ENCODE data around the gene ZNF771. TPM values are rescaled to one million over a fixed set of nuclear protein-coding genes. Genes with fewer than 3 reads are reported as not detected.

The ZNF771 gene
- total and polyA plus RNA-seq, 8 donors = 1.2 to 28.7 (median 6.6) TPM

DNA sequence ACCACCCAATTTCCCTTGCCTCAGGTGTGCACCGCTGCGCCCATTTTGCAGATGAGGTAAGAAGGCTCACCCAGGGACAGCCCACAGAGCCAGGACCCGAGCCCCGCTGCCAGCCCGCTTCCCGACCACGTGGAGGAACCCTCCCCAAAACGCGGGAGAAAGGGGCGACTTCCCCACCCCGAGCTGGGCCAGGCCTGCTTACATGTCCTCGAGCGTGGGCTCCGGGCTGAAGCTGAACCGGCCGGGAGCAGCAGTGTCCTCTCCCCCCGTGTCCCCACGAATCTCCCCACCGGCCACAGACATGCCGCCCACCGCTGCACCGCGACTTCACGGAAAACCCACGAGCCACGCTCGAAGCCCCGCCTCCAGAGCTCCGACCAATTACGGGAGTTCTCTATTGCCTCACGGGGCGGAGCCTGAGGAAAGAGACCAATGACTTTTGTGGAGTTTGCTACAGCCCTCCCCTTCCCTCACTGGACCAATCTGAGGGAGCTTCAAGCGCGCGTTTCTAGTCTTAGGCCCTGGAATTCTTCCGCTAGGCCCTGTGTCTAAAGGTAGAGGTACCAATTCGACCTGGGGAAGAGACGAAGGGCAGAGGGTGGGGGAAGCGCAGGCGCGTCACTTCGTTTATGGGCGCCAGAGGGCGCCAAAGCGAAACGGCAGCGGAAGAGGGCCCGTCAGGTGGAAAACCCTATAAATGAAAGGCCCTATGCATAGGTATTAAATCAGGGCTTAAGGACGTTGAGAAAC lies 22.4 kb downstream of the ZNF771 start, which contains the start of gene DCTPP1:
Gene DCTPP1 (minus strand): TSS at position 353 of the 750 bp plus-strand sequence. CDS start 50 bp downstream, at position 303.
- peak within 1 kb of the TSS; percentile 69 to 82 (median 74) for H3K4me3 ChIP-seq
- TF ChIP-seq POLR2A (IDR thresholded peaks at IDR 0.05) = no peak
- no peak for TF ChIP-seq EP300 (IDR thresholded peaks at IDR 0.05)
- peak in 6 of 7 experiments; percentile 29 to 96 (median 76) for TF ChIP-seq CTCF (IDR thresholded peaks at IDR 0.05)
- peak in 2 of 3 donors; percentile 62 to 88 for TF ChIP-seq POLR2AphosphoS5 (IDR thresholded peaks at IDR 0.05)

GRCh38 chr16:30430428-30430970 lies 23.1 kb downstream of the ZNF771 start:
- Histone ChIP-seq H3K36me3 (peaks cover 0 to 18% (median 16%) of the 10 kb centered on the region in 4 donors), H3K9me3 (no peaks in the 10 kb centered on the region), H3K27me3 (no peaks in the 10 kb centered on the region), H3K4me1 (peaks cover 9 to 25% (median 25%) of the 10 kb centered on the region in 4 donors), H3K27ac (peak overlapping the region; percentile 25 to 90 (median 85)), H3K4me3 (peak overlapping the region; percentile 69 to 82 (median 74))
- TF ChIP-seq EP300 (IDR thresholded peaks at IDR 0.05) = no peak
- TF ChIP-seq POLR2AphosphoS5 (IDR thresholded peaks at IDR 0.05) = no peak
- TF ChIP-seq CTCF (IDR thresholded peaks at IDR 0.05) = peak in 2 of 7 experiments; percentile 4 to 45
- no peak for TF ChIP-seq POLR2A (IDR thresholded peaks at IDR 0.05)
- 52 to 57% (median 55%) methylated on average over 15 to 19 of the region's 19 CpGs for WGBS, 5 donors
- intact Hi-C loops (cut with DNase I; ENCODE audit: low total_unique reads) = loop anchor here (10.0 kb wide), 1 partner anchor 94 kb away; the partner anchor contains the start of gene ZNF768
- DNase-seq = no peak

More for the DNA sequence above, 22.4 kb downstream of the ZNF771 start, which contains the start of gene DCTPP1:
- 0 to 2% (median 1%) methylated on average over 23 to 49 of the region's 49 CpGs for WGBS, 5 donors
- peak within 1 kb of the TSS; percentile 83 to 90 (median 85) for H3K27ac ChIP-seq
- intact Hi-C loops (cut with DNase I; ENCODE audit: low total_unique reads) = loop anchor here (10.0 kb wide), 1 partner anchor 95 kb away; the partner anchor contains the start of gene ZNF768
- peaks cover under 1 to 24% (median 23%) of the 10 kb centered on the region in 4 donors for H3K36me3 ChIP-seq
- H3K9me3 ChIP-seq = no peaks in the 10 kb centered on the region
- H3K27me3 ChIP-seq = no peaks in the 10 kb centered on the region
- peak; percentile 96 to 99 for DNase-seq
- H3K4me1 ChIP-seq = peaks cover 9 to 25% (median 25%) of the 10 kb centered on the region in 4 donors

GRCh38 chr16:30434852-30435251 lies 27.4 kb downstream of the ZNF771 start:
- DNase-seq = no peak
- Histone ChIP-seq H3K4me1 (peaks cover 0 to 16% (median 7%) of the 10 kb centered on the region in 4 donors), H3K27ac (no peak overlapping the region), H3K4me3 (no peak overlapping the region), H3K9me3 (no peaks in the 10 kb centered on the region), H3K27me3 (no peaks in the 10 kb centered on the region), H3K36me3 (no peaks in the 10 kb centered on the region)
- WGBS, 5 donors = 58 to 79% (median 73%) methylated on average over 4 of the region's 4 CpGs
- intact Hi-C loops (cut with DNase I; ENCODE audit: low total_unique reads) = loop anchor here (10.0 kb wide), 1 partner anchor 90 kb away; the partner anchor contains the start of gene ZNF768
- TF ChIP-seq POLR2A (IDR thresholded peaks at IDR 0.05) = no peak

GRCh38 chr16:30437511-30438046 lies 30.2 kb downstream of the ZNF771 start:
- peak; percentile 45 to 47 for DNase-seq
- TF ChIP-seq POLR2A (IDR thresholded peaks at IDR 0.05) = no peak
- no peak for TF ChIP-seq POLR2AphosphoS5 (IDR thresholded peaks at IDR 0.05)
- Histone ChIP-seq H3K9me3 (no peaks in the 10 kb centered on the region), H3K27me3 (no peaks in the 10 kb centered on the region), H3K36me3 (peaks cover 0 to 3% (median 1%) of the 10 kb centered on the region in 4 donors), H3K4me1 (peaks cover 0 to 9% (median 2%) of the 10 kb centered on the region in 4 donors), H3K4me3 (no peak overlapping the region), H3K27ac (peak overlapping the region in 1 of 5 donors; percentile 30)
- WGBS, 5 donors = 24 to 47% (median 37%) methylated on average over 3 of the region's 3 CpGs
- intact Hi-C loops (cut with DNase I; ENCODE audit: low total_unique reads) = loop anchor here (10.0 kb wide), 1 partner anchor 87 kb away; the partner anchor contains the start of gene ZNF768

- intact Hi-C loops (cut with DNase I; ENCODE audit: low total_unique reads) = loop anchor here (10.0 kb wide), 1 partner anchor 86 kb away; the partner anchor contains the start of gene ZNF768
- DNase-seq = no peak
- no peaks in the 10 kb centered on the region for H3K27me3 ChIP-seq
- WGBS, 5 donors = 80 to 90% (median 85%) methylated on average over 5 of the region's 5 CpGs
- H3K27ac ChIP-seq = no peak overlapping the region
- H3K4me1 ChIP-seq = peaks cover 1 to 21% (median 13%) of the 10 kb centered on the region in 4 donors
- no peaks in the 10 kb centered on the region for H3K9me3 ChIP-seq
- H3K36me3 ChIP-seq = peaks cover 0 to 14% (median 11%) of the 10 kb centered on the region in 4 donors
- TF ChIP-seq POLR2AphosphoS5 (IDR thresholded peaks at IDR 0.05) (no peak), CTCF (IDR thresholded peaks at IDR 0.05) (no peak), POLR2A (IDR thresholded peaks at IDR 0.05) (no peak), EP300 (IDR thresholded peaks at IDR 0.05) (no peak)
- no peak overlapping the region for H3K4me3 ChIP-seq
These were observed 31.4 kb downstream of the ZNF771 start for GRCh38 chr16:30438835-30439234.
